GM12878 (cell line): ENCODE results near the gene ID3. TPM values are rescaled to one million over a fixed set of nuclear protein-coding genes. Genes with fewer than 3 reads are reported as not detected.

Source experiments
- BCL11A ChIP-seq: IDR thresholded peaks from 2 replicates; pipeline ENCODE4 v1.6.1; 2011; ENCODE audit warnings: low read depth, low read length
- CEBPB ChIP-seq, 2 experiments: fragments of 150-350 bp in 1 of 2; IDR thresholded peaks; 2 replicates each; pipeline ENCODE4 v1.6.1; 2012 to 2014; ENCODE audit warnings: low read depth in 2 of 2, low read length in 2 of 2, borderline replicate concordance in 1 of 2, inconsistent platforms in 1 of 2
- EZH2 ChIP-seq: IDR thresholded peaks from 2 replicates; pipeline ENCODE4 v1.6.1; 2012; ENCODE audit warnings: low read depth, mild to moderate bottlenecking, control low read depth, inconsistent platforms, low read length, borderline replicate concordance; ENCODE audit not compliant: control insufficient read depth
- MTA2 ChIP-seq: fragments of 450-650 bp; IDR thresholded peaks from 2 replicates; pipeline ENCODE4 v1.6.1; 2016; ENCODE audit warnings: low read depth, mild to moderate bottlenecking, moderate library complexity
- PAX5 ChIP-seq: IDR thresholded peaks from 2 replicates; pipeline ENCODE4 v1.6.1; 2011; ENCODE audit warnings: low read depth, low read length, borderline replicate concordance
- SIN3A ChIP-seq: IDR thresholded peaks from 2 replicates; pipeline ENCODE4 v1.6.1; 2012; ENCODE audit warnings: low read depth, low read length, improper control_type of control experiment
- ZBED1 ChIP-seq: IDR thresholded peaks from 2 replicates; pipeline ENCODE4 v1.6.1; 2016; ENCODE audit warnings: borderline replicate concordance
- ZSCAN29 ChIP-seq: fragments of 450-650 bp; IDR thresholded peaks from 2 replicates; pipeline ENCODE4 v1.6.1; 2017; ENCODE audit warnings: mild to moderate bottlenecking, moderate library complexity
- polyA plus RNA-seq, 11 experiments: library from polyadenylated mRNA; depleted of rRNA in 4 of 11; unstranded in 6 of 11; stranded (reverse) in 5 of 11; fragments of >200 nt; fragmentation: Nextera tagmentation in 4 of 11; fragmentation: Illumina TruSeq in 1 of 11; extraction: Ambion mirVana in 4 of 11; extraction: Trizol in 1 of 11; gene quantifications; 1 replicate in 1 of 11; 2 replicates in 10 of 11; pipeline versions ENCODE4 v1.2.1 to v1.2.3, GENCODE V29; 2011 to 2016; ENCODE audit warnings: inconsistent platforms in 2 of 11, missing spikeins in 2 of 11, low read depth in 1 of 11
- total RNA-seq, 4 experiments: library from RNA; depleted of rRNA in 3 of 4; stranded (reverse); fragments of >200 nt in 3 of 4; fragmentation: Illumina TruSeq in 1 of 4; extraction: Trizol in 1 of 4; gene quantifications; 2 replicates each; pipeline versions ENCODE4 v1.2.1 to v1.2.3, GENCODE V29; 2013 to 2021
- TF ChIP-seq, protein P1 (sequence below): fragments of 150-350 bp; IDR thresholded peaks from 2 replicates; pipeline ENCODE4 v1.6.1; 2016; ENCODE audit warnings: low read depth, low read length
- TF ChIP-seq, protein P2 (sequence below): IDR thresholded peaks from 2 replicates; pipeline ENCODE4 v1.6.1; 2011; ENCODE audit warnings: low read depth, low read length, improper control_type of control experiment, borderline replicate concordance
- TF ChIP-seq, protein P3 (sequence below): fragments of 450-650 bp; IDR thresholded peaks from 2 replicates; pipeline ENCODE4 v1.6.1; 2017; ENCODE audit warnings: mild to moderate bottlenecking, moderate library complexity
- TF ChIP-seq, protein P4 (sequence below): IDR thresholded peaks from 2 replicates; pipeline ENCODE4 v1.6.1; 2011; ENCODE audit warnings: low read depth, mild to moderate bottlenecking, low read length, moderate library complexity, borderline replicate concordance; ENCODE audit errors: extremely low read depth
- TF ChIP-seq, protein P5 (sequence below): fragments of 450-650 bp; IDR thresholded peaks from 2 replicates; pipeline ENCODE4 v1.6.1; 2016; ENCODE audit warnings: mild to moderate bottlenecking, moderate library complexity, borderline replicate concordance
- TF ChIP-seq, protein P6 (sequence below): IDR thresholded peaks from 2 replicates; pipeline ENCODE4 v1.6.1; 2012; ENCODE audit warnings: low read length, inconsistent platforms

ID3 gene
- total and polyA plus RNA-seq, 10 of the 15 experiments (the other 5 are each of a cell fraction or from before 2014, with no cell fraction given): 42.7 to 475 (median 207) TPM

DNA sequence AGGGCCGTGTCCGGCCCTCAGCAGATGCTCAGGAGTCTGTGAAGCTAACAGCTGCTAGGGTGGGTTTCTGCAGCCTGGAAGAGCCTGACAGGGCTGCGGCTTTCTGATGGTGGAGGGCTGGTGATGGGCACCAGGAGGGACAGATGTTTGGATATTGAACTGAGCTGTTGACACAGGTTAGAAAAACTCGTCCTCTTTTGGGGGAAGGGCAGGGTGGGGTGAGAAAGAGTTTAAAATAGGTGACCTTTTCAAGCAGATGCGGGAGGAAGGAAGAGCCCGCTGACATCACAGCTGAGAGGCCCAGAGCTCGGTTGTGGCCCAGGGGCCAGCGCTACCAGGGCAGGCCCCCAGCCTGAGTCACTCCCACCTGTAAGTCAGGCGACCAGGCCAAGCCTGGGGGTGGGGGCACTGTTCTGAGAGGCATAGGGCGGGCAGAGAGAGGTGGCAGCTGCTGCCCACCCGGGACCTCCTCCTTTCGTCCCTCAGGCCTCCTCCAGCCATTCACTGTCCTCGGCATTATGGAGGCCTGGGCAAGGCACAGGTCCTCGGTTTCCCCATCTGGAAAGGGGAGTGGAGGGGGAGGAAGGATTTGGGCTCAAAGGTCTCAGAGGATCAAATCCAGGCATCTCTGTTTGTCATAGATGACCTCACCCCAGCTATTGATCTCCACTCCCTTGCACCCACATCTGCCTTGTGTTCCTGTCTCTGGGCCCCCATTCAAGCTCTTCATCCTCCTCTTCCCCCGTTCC, 32.3 kb upstream of the ID3 start (continued):
- TF ChIP-seq SIN3A (no peak), MTA2 (peak; percentile 59; the same call in 1 of the 2 replicates), BCL11A (no peak), ZBED1 (no peak), CEBPB (IDR thresholded peaks at IDR 0.05; ENCODE audit: borderline replicate concordance in 1 of 2, low read depth in 2 of 2, low read length in 2 of 2) (no peak), PAX5 (peak; percentile 50; the same call in 1 of the 2 replicates), EZH2 (no peak), ZSCAN29 (no peak)
- TF ChIP-seq, protein P1, sequence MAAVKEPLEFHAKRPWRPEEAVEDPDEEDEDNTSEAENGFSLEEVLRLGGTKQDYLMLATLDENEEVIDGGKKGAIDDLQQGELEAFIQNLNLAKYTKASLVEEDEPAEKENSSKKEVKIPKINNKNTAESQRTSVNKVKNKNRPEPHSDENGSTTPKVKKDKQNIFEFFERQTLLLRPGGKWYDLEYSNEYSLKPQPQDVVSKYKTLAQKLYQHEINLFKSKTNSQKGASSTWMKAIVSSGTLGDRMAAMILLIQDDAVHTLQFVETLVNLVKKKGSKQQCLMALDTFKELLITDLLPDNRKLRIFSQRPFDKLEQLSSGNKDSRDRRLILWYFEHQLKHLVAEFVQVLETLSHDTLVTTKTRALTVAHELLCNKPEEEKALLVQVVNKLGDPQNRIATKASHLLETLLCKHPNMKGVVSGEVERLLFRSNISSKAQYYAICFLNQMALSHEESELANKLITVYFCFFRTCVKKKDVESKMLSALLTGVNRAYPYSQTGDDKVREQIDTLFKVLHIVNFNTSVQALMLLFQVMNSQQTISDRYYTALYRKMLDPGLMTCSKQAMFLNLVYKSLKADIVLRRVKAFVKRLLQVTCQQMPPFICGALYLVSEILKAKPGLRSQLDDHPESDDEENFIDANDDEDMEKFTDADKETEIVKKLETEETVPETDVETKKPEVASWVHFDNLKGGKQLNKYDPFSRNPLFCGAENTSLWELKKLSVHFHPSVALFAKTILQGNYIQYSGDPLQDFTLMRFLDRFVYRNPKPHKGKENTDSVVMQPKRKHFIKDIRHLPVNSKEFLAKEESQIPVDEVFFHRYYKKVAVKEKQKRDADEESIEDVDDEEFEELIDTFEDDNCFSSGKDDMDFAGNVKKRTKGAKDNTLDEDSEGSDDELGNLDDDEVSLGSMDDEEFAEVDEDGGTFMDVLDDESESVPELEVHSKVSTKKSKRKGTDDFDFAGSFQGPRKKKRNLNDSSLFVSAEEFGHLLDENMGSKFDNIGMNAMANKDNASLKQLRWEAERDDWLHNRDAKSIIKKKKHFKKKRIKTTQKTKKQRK: no peak
- TF ChIP-seq, protein P2, sequence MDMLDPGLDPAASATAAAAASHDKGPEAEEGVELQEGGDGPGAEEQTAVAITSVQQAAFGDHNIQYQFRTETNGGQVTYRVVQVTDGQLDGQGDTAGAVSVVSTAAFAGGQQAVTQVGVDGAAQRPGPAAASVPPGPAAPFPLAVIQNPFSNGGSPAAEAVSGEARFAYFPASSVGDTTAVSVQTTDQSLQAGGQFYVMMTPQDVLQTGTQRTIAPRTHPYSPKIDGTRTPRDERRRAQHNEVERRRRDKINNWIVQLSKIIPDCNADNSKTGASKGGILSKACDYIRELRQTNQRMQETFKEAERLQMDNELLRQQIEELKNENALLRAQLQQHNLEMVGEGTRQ: no peak
- TF ChIP-seq, protein P3, sequence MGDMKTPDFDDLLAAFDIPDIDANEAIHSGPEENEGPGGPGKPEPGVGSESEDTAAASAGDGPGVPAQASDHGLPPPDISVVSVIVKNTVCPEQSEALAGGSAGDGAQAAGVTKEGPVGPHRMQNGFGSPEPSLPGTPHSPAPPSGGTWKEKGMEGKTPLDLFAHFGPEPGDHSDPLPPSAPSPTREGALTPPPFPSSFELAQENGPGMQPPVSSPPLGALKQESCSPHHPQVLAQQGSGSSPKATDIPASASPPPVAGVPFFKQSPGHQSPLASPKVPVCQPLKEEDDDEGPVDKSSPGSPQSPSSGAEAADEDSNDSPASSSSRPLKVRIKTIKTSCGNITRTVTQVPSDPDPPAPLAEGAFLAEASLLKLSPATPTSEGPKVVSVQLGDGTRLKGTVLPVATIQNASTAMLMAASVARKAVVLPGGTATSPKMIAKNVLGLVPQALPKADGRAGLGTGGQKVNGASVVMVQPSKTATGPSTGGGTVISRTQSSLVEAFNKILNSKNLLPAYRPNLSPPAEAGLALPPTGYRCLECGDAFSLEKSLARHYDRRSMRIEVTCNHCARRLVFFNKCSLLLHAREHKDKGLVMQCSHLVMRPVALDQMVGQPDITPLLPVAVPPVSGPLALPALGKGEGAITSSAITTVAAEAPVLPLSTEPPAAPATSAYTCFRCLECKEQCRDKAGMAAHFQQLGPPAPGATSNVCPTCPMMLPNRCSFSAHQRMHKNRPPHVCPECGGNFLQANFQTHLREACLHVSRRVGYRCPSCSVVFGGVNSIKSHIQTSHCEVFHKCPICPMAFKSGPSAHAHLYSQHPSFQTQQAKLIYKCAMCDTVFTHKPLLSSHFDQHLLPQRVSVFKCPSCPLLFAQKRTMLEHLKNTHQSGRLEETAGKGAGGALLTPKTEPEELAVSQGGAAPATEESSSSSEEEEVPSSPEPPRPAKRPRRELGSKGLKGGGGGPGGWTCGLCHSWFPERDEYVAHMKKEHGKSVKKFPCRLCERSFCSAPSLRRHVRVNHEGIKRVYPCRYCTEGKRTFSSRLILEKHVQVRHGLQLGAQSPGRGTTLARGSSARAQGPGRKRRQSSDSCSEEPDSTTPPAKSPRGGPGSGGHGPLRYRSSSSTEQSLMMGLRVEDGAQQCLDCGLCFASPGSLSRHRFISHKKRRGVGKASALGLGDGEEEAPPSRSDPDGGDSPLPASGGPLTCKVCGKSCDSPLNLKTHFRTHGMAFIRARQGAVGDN: peak; percentile 85
- TF ChIP-seq, protein P4, sequence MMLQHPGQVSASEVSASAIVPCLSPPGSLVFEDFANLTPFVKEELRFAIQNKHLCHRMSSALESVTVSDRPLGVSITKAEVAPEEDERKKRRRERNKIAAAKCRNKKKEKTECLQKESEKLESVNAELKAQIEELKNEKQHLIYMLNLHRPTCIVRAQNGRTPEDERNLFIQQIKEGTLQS: no peak
- TF ChIP-seq, protein P5, sequence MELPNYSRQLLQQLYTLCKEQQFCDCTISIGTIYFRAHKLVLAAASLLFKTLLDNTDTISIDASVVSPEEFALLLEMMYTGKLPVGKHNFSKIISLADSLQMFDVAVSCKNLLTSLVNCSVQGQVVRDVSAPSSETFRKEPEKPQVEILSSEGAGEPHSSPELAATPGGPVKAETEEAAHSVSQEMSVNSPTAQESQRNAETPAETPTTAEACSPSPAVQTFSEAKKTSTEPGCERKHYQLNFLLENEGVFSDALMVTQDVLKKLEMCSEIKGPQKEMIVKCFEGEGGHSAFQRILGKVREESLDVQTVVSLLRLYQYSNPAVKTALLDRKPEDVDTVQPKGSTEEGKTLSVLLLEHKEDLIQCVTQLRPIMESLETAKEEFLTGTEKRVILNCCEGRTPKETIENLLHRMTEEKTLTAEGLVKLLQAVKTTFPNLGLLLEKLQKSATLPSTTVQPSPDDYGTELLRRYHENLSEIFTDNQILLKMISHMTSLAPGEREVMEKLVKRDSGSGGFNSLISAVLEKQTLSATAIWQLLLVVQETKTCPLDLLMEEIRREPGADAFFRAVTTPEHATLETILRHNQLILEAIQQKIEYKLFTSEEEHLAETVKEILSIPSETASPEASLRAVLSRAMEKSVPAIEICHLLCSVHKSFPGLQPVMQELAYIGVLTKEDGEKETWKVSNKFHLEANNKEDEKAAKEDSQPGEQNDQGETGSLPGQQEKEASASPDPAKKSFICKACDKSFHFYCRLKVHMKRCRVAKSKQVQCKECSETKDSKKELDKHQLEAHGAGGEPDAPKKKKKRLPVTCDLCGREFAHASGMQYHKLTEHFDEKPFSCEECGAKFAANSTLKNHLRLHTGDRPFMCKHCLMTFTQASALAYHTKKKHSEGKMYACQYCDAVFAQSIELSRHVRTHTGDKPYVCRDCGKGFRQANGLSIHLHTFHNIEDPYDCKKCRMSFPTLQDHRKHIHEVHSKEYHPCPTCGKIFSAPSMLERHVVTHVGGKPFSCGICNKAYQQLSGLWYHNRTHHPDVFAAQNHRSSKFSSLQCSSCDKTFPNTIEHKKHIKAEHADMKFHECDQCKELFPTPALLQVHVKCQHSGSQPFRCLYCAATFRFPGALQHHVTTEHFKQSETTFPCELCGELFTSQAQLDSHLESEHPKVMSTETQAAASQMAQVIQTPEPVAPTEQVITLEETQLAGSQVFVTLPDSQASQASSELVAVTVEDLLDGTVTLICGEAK: no peak
- TF ChIP-seq, protein P6, sequence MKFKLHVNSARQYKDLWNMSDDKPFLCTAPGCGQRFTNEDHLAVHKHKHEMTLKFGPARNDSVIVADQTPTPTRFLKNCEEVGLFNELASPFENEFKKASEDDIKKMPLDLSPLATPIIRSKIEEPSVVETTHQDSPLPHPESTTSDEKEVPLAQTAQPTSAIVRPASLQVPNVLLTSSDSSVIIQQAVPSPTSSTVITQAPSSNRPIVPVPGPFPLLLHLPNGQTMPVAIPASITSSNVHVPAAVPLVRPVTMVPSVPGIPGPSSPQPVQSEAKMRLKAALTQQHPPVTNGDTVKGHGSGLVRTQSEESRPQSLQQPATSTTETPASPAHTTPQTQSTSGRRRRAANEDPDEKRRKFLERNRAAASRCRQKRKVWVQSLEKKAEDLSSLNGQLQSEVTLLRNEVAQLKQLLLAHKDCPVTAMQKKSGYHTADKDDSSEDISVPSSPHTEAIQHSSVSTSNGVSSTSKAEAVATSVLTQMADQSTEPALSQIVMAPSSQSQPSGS: no peak
